NCI-H524 (cell line): ENCODE data around the gene FOXO3.
"Not testable (repeated sequence)": the region's sequence is repeated elsewhere in the genome, so short reads cannot be mapped to it uniquely, and the experiment has no call there.

Experiments used
- DNase-seq, 2 experiments: peaks; one replicate each; lab custom pipeline; 2025; lab: John Stamatoyannopoulos, UW

The FOXO3 gene

DNA sequence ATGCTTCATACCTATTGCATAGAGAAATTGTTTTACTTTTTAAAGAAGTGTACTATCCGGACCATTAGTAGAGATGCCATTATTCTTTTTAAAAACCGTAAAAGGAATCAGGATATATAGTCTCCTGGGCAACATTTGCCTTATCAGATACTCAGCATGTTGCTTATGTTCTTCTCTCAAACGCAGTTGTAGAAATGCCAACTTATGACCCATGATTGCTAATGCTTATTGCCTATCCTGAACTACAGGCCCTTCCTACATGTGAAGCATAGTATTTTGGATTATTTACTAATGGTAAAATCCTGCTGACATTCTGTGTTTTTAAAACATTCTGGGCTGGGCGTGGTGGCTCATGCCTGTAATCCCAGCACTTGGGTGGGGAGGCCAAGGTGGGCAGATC lies 99.5 kb downstream of the FOXO3 start:
- DNase-seq: no peak

DNA sequence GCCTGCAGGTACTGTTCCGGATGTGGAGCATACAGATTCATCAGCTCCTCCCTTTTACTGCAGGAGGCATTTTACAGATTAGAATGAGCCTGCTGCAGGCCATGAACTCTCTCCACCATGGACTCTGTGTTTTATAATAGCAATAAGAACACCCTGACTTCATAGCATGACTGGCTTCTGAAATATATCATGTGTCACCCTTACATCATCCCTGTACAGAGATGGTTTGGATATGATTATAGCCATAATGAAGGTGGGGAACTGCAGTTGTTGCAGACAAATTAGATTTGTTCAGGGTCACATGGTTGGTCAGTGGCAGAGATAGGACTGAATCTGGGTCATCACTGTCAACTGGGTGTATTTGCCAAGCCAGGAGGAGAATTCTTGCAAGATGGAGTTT lies 100.7 kb downstream of the FOXO3 start:
- DNase-seq: no peak

DNA sequence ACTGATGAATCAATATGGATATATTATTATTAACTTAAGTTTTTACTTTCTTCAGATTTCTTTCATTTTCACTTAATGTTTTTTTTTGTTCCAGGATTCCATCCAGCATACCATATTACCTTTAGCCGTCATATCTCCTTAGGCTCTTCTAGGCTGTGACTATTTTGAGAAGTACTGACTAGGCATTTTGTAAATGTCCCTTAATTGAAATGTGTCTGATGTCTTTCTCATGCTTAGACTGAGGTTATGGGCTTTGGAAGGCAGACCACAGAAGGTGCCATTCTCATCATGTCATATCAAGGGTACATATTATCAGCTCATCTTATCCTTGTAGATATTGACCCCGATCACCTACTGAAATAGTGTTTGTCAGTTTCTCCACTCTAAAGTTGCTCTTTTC lies 101.3 kb downstream of the FOXO3 start:
- no peak for DNase-seq

DNA sequence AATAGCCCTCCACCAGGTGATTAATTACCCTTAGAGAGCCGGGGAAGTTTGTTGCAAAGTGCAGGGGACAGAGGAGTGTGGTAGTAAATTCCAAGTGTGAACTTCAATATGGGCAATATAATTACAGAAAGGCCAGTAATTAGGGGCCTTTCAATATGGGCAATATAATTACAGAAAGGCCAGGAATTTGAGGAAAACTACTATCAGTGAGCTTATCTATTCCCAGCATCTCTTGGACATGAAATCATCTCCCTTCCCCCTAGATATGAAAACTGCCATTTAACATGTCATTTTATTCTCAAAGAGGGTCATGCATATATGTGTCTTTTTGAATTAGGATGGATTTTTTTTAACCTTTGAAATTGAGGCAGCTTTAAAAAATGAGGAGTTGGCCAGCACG lies 102.0 kb downstream of the FOXO3 start:
- DNase-seq: no peak

DNA sequence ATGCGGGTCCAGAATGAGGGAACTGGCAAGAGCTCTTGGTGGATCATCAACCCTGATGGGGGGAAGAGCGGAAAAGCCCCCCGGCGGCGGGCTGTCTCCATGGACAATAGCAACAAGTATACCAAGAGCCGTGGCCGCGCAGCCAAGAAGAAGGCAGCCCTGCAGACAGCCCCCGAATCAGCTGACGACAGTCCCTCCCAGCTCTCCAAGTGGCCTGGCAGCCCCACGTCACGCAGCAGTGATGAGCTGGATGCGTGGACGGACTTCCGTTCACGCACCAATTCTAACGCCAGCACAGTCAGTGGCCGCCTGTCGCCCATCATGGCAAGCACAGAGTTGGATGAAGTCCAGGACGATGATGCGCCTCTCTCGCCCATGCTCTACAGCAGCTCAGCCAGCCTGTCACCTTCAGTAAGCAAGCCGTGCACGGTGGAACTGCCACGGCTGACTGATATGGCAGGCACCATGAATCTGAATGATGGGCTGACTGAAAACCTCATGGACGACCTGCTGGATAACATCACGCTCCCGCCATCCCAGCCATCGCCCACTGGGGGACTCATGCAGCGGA lies 102.9 kb downstream of the FOXO3 start:
- DNase-seq: not testable (repeated sequence)

DNA sequence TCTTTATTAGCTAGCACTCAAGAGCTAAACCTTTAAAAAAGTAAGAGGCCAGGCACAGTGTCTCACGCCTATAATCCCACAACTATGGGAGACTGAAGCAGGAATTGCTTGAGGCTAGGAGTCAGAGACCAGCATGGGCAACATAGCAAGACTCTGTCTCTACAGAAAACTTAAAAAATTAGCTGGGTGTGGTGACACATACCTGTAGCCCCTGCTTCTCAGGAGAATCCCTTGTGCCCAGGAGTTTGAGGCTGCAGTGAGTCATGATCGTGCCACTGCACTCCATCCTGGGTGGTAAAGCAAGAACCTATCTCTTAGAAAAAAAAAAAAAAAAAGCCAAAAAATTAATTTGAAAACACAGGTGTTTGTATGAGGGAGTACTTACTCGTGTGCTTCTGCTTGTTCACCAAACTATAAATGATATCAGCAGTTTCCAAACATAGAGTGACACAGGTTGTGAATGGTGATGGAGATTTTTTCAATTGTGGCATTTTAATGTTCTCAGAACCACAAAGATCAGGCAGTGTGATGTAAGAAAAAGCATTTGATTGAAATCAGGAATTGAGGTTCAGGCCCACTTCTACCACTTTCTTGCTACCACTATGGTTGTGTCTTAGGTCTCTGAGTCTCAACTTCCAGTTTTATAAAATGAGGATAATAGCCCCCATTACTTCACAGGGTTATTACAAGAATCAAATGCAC lies 104.9 kb downstream of the FOXO3 start:
- no peak for DNase-seq

DNA sequence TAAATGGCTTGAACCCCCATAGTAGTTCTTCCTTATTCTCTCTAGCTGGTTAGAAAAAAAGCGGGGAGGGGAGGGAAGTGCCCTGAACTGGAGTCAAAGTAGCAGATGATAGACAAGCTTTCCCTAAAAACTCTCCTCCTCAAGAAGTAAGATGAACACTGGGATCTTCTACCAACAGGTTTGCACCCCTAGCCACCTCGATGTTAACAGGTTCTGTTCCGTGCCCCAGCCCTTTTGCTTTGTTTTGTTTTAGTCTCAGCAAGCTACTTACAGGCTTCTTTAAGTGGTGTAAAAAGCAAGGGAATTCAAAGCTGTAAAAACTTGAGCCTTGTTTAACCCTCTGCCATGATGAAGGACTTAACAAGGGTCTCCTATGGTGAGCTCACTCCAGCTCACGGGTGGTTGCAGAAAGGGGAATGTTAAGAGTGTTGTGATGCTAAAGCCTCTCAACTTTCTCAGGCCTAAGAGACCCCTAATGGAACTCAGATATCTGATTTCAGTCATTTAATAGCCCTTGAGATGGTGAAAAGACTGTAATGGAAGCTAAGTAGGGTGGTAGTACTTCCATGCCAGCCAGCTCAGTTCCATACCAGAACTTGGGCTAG lies 106.0 kb downstream of the FOXO3 start:
- peak in 1 of 2 experiments; percentile 29 for DNase-seq

DNA sequence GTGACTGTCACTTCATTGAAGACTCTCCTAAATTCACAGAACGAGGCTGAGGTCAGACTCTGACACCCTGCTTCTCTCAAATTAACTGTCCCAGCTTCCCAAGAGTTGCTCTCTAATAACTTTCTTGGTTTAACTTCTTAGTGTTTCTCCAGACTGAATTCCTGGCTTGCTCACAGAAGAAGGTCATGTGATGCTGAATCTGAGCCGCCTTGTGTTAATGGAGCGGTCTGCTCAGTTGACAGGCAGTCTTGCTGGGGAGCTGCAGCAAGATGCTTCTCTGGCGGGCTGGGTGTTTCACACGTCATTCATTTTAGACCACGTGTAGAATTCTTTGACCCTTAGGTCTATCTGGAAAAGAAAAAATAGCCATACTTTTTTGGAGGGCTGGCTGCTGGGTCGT lies 107.3 kb downstream of the FOXO3 start:
- DNase-seq: no peak

DNA sequence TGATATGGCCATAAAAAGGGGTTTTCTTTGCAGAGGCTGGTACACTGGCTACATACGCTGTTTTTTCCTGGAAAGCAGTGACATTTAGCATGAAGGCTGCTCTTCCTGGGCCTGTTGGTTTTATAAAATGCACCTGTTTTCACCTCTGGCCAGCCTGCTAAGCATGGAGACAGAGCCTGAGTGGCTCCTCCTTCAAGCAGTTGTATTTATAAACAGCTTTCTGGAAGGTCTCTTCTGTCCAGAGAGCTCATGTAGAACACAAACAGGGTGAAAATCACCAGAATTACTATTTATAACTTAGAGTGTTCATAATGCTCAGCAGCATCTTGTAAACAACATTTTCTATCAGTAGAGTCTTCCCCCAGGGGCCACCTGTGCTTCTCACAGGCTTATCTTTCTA lies 109.0 kb downstream of the FOXO3 start:
- no peak for DNase-seq

DNA sequence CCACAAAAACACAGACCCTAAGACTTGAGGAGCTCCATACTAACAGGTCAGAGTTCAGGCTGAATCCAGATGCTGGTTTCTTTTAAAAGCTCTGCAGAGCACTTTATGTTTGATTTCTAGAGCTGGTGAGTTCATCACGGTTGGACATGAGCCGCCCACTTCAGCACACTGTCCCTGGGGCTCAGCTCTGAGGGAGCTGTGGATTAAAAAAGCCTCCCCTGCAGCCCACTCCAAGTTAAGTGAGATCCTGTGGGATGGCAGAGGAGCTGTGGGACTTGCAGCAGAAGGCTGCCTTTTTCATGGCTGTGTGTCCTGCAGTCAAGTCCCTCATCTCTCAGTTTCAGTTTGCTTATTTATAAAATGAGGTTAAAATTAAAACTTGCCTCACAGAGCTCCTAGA lies 110.5 kb downstream of the FOXO3 start:
- no peak for DNase-seq

DNA sequence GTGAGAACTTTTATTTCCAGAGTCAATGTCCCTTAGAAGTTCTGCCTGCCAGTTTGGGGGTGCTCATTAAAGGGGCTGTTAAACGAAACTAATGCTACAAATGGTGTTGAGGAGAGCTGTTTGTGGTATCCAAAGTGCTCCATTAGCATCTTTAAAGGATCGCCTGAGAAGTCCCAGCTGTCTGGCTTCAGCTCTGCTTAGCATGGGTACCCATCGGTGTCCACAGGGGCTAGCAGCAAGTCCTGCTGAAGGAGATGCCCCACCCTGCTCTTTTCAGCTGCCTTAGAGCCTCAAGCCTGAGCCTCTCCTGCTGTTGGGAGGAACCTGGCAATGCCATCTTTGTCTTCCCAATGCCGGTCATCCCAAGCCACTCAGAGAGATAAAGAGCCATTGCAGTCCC lies 111.1 kb downstream of the FOXO3 start:
- no peak for DNase-seq

DNA sequence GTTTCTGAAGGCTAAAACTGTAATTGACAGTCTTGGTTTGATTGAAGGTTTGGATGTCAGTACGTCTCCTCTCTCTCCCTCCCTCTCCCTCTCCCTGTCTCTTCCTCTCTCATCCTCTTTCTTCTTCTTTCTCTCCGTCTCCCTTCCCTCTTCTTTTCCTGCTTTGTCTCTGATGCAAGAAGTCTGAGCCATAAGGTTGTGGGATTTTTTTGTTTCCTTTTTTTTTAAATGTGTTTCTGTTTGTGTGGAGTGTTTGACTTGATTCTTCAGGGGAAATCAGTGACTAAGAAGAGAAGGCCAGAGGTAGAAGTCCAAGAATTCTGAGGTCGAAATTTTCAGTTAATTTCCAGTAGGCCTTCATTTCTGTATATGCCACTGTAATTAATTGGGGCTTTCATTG lies 111.9 kb downstream of the FOXO3 start:
- no peak for DNase-seq

DNA sequence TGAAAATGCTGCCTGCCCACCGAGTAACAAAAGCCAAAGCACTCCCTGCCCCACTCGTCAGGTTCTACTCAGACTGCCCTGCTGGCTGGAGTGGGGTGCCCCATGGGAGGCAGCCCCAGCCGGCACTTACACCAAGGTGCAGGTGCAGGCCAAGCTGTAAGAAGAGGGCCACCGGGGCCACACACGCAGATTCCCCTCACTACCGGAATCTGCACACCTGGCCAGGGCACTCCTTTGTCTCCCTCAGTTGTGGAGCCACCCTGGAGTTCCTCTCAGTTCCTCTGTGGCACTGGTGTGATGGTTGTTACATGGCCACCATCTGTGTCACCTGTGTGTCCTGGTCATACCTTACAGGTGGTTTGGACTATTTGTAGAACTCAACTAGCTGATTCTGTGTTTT lies 112.4 kb downstream of the FOXO3 start:
- DNase-seq: no peak

DNA sequence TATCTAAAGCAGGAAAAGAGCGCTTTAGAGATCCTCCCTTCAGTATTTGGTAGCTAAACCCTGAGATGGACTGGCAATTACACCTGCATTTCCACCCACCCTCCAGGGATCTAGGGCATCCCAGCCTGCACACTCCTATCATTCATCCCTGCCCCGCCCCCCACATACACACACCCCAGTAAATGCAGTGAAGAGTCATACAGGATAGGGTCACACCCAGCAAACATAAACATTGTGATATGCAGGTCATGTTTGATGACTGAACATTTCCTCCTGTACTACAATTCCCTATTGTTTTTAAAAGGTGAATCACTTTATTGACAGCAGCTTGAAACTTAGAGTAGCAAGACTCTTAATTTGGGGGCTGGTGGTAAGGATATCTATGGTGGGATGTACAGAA lies 112.9 kb downstream of the FOXO3 start:
- no peak for DNase-seq

DNA sequence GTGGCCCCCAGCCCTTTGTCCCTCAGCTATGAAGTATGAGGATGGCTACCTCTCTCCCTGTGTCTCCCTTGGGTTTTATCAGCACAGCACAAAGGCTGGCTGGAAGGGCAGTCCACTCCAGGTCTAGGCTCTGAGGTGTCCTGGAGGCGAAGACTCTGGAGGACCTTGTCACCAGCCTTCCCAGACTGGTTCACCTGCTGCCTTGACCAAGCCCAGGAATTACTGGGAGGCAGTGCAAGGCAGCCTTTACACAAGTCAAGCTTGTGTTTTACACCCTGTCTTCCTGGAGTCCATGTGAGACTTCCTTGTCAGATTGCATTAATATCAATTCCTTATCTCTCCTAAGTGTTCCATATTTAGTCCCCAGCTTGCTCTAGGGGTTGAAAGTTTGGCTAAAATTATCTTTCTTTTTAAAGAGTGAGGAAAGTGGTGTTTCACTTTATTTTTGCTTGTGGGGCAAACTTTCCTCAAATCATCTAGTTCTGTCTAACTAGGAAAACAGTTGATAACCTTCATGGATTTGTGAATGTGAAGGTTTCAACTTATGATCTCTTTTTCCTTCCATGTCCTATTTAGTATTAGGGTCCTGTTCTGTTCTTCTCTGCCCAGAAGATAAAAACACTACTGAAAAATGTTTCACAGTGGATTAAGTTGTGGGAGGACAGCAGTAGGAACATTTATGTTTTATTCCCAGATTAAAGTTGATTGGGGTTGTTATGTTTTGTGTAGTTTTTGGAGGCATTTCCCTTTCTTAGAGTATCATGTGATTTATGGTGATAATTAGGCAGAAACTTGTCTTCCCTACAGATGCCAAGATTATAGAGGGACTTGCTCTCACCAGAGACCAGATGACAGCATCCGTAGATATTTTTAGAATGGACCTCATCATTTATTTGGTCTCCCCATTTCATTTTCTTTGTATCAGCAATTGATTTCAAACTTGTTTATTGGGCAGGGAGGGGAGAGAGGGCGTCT lies 114.8 kb downstream of the FOXO3 start:
- DNase-seq: no peak

DNA sequence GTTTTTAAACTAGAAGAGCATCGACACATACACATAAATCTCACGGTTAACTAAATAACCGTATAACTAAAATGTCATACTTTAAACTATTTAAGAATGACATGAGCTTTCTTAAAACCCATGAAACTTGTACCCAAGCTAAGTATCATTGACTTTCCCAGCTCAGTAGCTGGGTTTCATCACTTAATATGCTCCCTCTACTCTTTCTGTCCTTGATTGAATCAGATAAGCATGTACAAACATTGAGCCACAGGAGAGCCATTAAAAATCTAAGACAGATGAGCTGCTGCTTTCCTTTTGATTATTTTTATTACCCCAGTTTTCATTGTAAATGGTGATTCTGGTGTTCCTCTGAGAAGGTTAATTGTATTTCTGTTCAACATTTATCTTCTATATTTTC lies 115.8 kb downstream of the FOXO3 start:
- DNase-seq: no peak

DNA sequence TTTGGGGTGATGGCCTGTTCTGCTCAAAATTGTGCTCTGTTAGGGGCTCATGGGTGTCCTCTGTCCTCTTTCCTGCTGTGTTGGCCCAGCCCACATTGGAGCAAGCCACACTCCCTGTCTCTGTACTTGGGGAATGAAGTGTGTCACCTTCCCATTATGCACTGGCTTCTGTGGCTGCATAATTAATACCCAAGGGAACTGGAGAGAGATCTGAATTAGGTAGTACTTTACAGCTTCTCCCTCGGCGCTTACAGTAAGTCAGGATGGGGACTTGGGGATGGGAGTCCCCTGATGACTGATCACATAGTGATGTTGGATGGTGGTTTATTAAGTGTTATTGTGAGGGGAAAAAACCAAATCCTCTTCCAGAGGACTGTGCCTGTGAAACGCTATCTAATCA lies 116.6 kb downstream of the FOXO3 start:
- DNase-seq: peak in 1 of 2 experiments; percentile 53

DNA sequence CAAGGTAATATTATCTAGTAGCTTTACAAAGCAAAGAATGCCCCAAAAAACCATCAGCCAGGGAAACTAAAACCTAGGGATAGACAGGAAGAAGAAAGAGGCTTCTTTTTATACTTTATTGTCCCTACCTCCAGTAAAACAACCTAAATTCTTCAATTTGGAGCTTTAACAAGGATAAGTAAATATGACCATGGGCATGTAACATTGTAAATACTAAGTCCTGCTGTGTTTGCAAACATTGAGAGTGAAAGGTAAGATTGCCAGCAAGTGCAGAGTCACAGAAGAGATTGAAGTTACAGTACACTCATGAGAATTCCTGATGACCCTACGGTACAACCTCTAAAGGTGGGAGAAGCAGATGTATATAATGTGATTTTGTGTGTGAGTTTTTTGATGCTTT lies 117.2 kb downstream of the FOXO3 start:
- DNase-seq: no peak

DNA sequence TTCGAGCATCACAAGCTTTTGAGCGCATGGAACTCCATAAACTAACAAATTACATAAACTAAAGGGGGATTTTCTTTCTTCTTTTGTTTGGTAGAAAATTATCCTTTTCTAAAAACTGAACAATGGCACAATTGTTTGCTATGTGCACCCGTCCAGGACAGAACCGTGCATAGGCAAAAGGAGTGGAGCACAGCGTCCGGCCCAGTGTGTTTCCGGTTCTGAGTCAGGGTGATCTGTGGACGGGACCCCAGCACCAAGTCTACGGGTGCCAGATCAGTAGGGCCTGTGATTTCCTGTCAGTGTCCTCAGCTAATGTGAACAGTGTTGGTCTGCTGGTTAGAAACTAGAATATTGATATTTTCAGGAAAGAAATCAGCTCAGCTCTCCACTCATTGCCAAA lies 119.6 kb downstream of the FOXO3 start:
- not testable (repeated sequence) for DNase-seq

DNA sequence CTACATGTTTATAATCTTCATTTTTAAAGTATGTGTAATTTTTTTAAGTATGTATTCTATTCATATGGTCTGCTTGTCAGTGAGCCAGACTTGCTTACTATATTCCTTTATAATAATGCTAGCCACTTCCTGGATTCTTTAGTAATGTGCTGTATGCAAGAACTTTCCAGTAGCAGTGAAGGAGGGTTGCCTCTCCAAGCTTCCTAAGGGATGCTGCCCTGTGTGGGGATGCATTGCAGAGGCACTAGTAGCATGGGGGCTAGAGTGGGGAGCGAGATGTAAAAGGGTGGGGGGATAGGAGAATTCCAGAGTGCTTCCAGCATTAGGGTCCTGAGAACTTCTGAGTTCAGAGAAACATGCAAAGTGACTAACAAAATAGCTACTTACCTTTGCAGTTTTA lies 121.0 kb downstream of the FOXO3 start:
- DNase-seq: not testable (repeated sequence)

DNA sequence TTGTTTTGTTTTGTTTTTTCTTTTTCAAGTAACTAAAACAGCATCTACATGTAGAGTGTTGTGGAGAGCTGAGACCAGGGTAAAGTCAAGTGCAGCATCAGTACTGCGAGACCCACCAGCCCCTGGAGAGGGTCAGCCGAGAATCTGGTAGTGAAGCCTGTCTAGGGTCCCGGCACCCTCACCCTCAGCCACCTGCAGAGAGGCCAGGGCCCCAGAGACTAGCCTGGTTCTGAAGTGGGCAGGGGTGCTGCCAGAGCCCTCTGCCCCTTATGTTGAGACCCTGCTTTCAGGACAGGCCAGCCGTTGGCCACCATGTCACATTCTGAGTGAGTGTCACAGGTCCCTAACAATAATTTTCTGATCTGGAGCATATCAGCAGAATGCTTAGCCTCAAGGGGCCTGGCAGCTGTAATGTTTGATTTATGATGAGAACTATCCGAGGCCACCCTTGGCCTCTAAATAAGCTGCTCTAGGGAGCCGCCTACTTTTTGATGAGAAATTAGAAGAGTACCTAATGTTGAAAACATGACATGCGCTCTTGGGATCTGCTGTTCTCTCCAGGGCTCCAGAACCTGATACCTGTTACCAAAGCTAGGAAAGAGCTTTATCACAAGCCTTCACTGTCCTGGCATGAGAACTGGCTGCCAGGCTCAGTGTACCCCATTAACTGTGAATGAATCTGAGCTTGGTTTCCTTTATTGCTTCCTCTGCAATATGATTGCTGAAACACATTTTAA lies 121.8 kb downstream of the FOXO3 start:
- not testable (repeated sequence) for DNase-seq

DNA sequence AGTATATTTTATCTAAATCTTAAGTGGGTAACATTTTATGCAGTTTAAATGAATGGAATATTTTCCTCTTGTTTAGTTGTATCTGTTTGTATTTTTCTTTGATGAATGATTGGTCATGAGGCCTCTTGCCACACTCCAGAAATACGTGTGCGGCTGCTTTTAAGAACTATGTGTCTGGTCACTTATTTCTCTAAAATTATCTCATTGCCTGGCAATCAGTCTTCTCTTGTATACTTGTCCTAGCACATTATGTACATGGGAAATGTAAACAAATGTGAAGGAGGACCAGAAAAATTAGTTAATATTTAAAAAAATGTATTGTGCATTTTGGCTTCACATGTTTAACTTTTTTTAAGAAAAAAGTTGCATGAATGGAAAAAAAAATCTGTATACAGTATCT lies 123.3 kb downstream of the FOXO3 start:
- not testable (repeated sequence) for DNase-seq
